SKM-1 (cell line): ENCODE data around the gene TPRKB.
A peak's percentile ranks its signal among the peaks of the same experiment; 100 is the strongest.
"Not testable (repeated sequence)": the region's sequence is repeated elsewhere in the genome, so short reads cannot be mapped to it uniquely, and the experiment has no call there.

ENCODE experiments used
- DNase-seq: peaks from one replicate; lab custom pipeline; 2025; ENCODE audit not compliant: unreplicated experiment; lab: John Stamatoyannopoulos, UW

The TPRKB gene

GRCh38 chr2:73700661-73701447 is 36.3 kb downstream of the TPRKB start:
- DNase-seq, result no peak

GRCh38 chr2:73700131-73700611 is 37.0 kb downstream of the TPRKB start:
- DNase-seq, result no peak

- DNase-seq, result no peak
These were observed 37.7 kb downstream of the TPRKB start for GRCh38 chr2:73699437-73699836.

GRCh38 chr2:73698101-73698500 is 39.0 kb downstream of the TPRKB start:
- no peak for DNase-seq

GRCh38 chr2:73697606-73698005 is 39.5 kb downstream of the TPRKB start:
- DNase-seq, result no peak

GRCh38 chr2:73696985-73697384 is 40.2 kb downstream of the TPRKB start:
- not testable (repeated sequence) for DNase-seq

GRCh38 chr2:73696521-73696920 is 40.6 kb downstream of the TPRKB start:
- not testable (repeated sequence) for DNase-seq

GRCh38 chr2:73690372-73691088 is 46.6 kb downstream of the TPRKB start:
- not testable (repeated sequence) for DNase-seq

GRCh38 chr2:73688494-73688893 is 48.7 kb downstream of the TPRKB start:
- not testable (repeated sequence) for DNase-seq

GRCh38 chr2:73685764-73686438 is 51.2 kb downstream of the TPRKB start:
- no peak for DNase-seq

- DNase-seq, result not testable (repeated sequence)
These were observed 52.2 kb downstream of the TPRKB start for GRCh38 chr2:73684905-73685304.

GRCh38 chr2:73684325-73684724 is 52.8 kb downstream of the TPRKB start:
- not testable (repeated sequence) for DNase-seq

- DNase-seq, result peak; percentile 13
These were observed 57.1 kb downstream of the TPRKB start for GRCh38 chr2:73679951-73680571.
